ENCODE data around the gene PMEPA1. TPM values are rescaled to one million over a fixed set of nuclear protein-coding genes. Genes with fewer than 3 reads are reported as not detected.

Gene PMEPA1
- total RNA-seq, 1 donor: 0.86 TPM

DNA sequence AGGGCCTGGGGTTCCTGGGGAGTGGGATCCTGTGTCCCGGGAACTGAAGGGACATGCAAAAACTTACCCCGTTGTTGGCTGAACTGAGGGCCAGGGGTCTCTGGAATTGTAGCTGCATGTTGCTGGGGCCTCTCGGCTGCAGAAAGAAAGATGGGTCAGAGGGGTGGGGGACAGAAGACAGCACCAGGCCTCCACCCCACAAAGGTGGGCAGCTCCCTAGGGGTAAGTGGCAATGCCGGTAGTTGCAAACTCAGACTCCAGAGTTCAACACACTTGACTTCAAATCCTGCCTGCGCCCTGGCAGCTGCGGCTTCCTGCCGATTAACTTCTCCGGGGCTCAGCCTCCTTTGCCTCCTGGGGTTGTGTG, 94.4 kb downstream of the PMEPA1 start:
- TF ChIP-seq, protein P1, sequence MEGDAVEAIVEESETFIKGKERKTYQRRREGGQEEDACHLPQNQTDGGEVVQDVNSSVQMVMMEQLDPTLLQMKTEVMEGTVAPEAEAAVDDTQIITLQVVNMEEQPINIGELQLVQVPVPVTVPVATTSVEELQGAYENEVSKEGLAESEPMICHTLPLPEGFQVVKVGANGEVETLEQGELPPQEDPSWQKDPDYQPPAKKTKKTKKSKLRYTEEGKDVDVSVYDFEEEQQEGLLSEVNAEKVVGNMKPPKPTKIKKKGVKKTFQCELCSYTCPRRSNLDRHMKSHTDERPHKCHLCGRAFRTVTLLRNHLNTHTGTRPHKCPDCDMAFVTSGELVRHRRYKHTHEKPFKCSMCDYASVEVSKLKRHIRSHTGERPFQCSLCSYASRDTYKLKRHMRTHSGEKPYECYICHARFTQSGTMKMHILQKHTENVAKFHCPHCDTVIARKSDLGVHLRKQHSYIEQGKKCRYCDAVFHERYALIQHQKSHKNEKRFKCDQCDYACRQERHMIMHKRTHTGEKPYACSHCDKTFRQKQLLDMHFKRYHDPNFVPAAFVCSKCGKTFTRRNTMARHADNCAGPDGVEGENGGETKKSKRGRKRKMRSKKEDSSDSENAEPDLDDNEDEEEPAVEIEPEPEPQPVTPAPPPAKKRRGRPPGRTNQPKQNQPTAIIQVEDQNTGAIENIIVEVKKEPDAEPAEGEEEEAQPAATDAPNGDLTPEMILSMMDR (IDR thresholded peaks at IDR 0.05; ENCODE audit: insufficient read depth, low read depth, low read length): no peak
- no peak for DNase-seq (ENCODE audit: low read depth)
- H3K4me3 ChIP-seq (ENCODE audit: low read depth, low read length): no peak overlapping the region

DNA sequence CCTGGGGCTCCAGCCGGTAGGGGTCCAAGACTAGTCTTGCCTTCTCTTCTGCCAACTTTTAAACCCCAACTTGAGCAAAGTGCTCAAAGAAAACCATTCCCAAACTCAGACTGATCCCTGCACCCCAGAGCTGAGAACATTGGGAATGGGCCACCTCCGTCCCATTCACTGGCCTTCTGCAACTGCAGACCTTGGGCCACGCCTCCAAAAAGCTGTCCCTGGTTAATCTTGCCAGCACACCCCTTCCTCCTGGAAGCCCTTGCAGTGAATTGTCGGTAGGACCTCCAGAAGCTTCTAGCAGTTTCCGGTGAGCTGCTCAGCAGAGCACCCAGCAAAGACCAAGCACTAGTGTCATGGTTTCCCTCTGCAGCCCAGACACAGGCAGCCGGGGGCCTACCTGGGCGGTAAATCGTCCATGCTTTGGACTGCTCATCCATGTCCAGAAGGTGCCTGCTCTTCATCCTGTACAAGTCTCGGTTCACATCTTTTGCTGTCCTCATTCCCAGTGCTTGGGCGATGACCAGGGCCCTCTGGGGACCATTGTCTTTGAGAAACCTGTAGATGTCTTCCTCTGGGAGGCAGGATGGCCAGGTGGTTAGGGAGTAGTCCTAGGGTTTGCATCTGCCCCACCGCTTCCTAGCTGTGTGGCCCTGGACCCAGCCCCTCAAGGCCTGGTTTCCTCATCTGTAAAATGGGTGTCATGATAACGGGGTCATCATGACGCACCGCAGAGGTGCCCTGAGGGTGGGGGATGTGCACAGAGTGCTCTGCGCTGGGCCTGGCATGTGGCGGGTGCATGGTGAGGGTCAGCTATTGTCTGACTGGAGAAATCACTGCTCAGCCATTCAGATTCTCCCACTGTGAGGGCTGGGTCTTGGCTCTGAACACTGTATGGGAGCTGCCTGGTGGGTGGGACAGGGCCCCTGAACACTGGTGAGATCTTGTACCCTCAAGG, 95.0 kb downstream of the PMEPA1 start:
- DNase-seq (ENCODE audit: low read depth): no peak
- TF ChIP-seq, protein P1 (IDR thresholded peaks at IDR 0.05; ENCODE audit: insufficient read depth, low read depth, low read length): no peak
- no peak overlapping the region for H3K4me3 ChIP-seq (ENCODE audit: low read depth, low read length)

DNA sequence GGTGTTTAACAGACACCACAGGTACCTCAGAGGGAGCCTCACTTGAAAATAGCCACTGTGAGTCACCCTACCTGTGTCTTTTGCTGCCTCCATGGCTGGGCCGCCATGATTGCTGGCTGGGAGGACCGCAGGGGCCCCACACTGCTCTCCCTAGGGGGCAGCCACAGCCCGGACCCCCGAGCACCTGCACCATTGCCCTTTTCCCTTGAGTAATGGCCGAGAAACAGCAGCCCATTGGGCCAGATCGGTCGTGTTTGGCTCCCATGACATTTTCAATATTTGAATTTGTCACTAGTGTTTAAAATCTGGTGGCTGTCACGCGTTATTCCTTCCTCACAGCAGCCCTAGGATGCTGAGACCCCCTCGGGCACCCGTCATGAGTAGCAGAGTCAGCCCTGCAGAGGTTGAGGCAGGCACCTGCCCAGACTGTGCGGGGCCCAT, 96.3 kb downstream of the PMEPA1 start:
- TF ChIP-seq, protein P1 (IDR thresholded peaks at IDR 0.05; ENCODE audit: insufficient read depth, low read depth, low read length): no peak
- no peak for DNase-seq (ENCODE audit: low read depth)
- H3K4me3 ChIP-seq (ENCODE audit: low read depth, low read length): no peak overlapping the region

DNA sequence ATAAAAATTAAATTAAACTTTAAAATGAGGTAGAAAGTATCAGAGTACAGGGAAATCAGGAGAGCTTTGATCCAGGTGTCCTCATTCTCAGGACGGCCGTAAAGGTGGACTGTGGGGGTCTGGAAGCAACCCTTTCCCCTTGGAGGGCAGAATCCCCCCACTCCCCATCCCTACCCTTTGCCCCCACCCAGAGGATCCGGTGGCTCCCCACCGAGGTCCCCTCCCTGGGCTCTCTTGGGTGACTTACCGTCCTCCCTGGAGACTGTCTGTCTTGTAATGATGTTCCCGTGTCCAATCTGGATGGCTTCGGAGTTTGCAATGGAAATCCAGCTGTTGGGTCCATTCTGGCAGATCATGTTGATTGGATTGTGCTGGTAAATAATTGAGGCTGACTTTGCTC, 96.9 kb downstream of the PMEPA1 start:
- TF ChIP-seq, protein P1 (IDR thresholded peaks at IDR 0.05; ENCODE audit: insufficient read depth, low read depth, low read length): no peak
- DNase-seq (ENCODE audit: low read depth): no peak
- no peak overlapping the region for H3K4me3 ChIP-seq (ENCODE audit: low read depth, low read length)

DNA sequence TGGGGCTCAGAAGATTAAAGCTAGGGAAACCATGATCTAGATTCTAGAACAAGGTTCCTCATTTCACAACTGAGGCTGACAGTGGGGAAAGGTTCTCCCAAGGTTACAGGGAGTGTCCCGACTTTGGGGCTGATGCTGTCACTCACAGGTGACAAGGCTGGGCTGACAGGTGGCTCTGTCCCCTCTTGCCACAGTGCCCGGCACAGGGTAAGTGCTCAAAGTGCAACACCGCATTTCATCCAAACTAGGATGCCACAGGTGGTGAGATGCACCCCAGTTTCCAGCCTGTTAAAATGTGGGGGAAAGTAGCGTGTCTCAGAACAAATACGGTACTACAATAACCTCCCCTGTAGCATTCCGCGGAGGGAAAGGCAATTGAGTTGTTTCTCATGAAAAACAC, 97.4 kb downstream of the PMEPA1 start:
- DNase-seq (ENCODE audit: low read depth): no peak
- no peak overlapping the region for H3K4me3 ChIP-seq (ENCODE audit: low read depth, low read length)
- TF ChIP-seq, protein P1 (IDR thresholded peaks at IDR 0.05; ENCODE audit: insufficient read depth, low read depth, low read length): no peak

DNA sequence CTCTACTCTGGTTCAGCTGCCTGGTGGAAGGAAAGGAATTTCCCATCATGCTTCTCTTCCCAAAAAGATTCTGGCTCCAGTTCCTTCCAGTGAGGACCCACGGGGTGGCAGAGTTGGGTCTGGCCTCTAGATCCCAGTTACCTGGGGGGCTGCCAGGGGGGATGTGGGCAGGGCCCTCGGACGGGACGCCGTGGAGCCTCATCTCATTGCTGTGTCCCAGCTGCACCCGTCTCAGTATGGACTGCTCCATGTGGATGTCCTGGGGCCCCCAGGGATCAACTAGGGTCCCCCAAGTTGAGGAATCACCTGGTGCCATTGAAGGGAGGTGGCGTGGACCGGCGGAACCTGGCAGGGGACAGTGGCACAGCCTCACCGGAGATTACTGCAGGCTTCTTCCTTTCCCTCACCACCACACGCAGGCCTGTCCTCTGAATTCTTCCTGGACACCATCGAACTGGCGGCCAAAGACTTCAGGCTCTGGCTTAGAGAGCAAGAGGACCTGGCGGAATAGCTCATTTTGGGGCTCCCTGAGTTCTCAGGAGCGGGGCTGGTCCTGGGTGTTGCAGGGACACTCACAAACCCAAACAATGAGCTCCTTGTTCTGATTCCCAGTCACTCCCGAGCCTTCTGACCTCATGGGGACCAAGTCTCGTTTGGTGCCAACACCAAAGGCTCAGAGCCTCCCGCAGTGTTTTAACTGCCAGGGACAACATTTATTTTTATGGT, 98.1 kb downstream of the PMEPA1 start:
- DNase-seq (ENCODE audit: low read depth): no peak
- H3K4me3 ChIP-seq (ENCODE audit: low read depth, low read length): no peak overlapping the region
- TF ChIP-seq, protein P1 (IDR thresholded peaks at IDR 0.05; ENCODE audit: insufficient read depth, low read depth, low read length): no peak

All from fibroblast of villous mesenchyme (primary cell).